Prostate gland (tissue), 2 donors: ENCODE measurements around the gene ARHGEF37. TPM values are rescaled to one million over a fixed set of nuclear protein-coding genes. Genes with fewer than 3 reads are reported as not detected.

Experiments
- DNase-seq: peaks from one replicate; pipeline ENCODE4 v3.0.0-alpha.2; 2019; ENCODE audit warnings: low spot score
- H3K27ac ChIP-seq, 2 donors: fragments of 200-600 bp; sonication (generic); 2 replicates each; pipeline ENCODE4 v1.5.1; 2017 to 2019
- H3K27me3 ChIP-seq: fragments of 200-600 bp; sonication (generic); replicated peaks from 2 replicates; pipeline ENCODE4 v1.5.1; 2019; ENCODE audit not compliant: insufficient read depth
- H3K36me3 ChIP-seq, 2 donors: fragments of 200-600 bp; sonication (generic); 1 replicate in 1 of 2; 2 replicates in 1 of 2; pipeline versions ENCODE4 v1.5.1 to v1.8.1; 2017 to 2019
- H3K4me1 ChIP-seq: fragments of 200-600 bp; sonication (generic); replicated peaks from 2 replicates; pipeline ENCODE4 v1.5.1; 2019
- H3K4me3 ChIP-seq, 2 donors: fragments of 200-600 bp; sonication (generic); 2 replicates each; pipeline ENCODE4 v1.5.1; 2017 to 2019
- H3K9me3 ChIP-seq: fragments of 200-600 bp; sonication (generic); 2 replicates; pipeline ENCODE4 v1.5.1; 2017
- POLR2A ChIP-seq: fragments of 450-650 bp; IDR thresholded peaks from one replicate; pipeline ENCODE4 v1.6.1; 2016; ENCODE audit warnings: antibody characterized with exemption, mild to moderate bottlenecking
- POLR2AphosphoS5 ChIP-seq: sonication (generic); formaldehyde crosslinking; IDR thresholded peaks from one replicate; pipeline ENCODE4 v1.6.1; 2017; ENCODE audit warnings: antibody characterized with exemption
- WGBS: methylation state at CpG from one replicate; pipeline ENCODE4 v1.1.5; 2018; 5-methylcytosine and 5-hydroxymethylcytosine counted together
- intact Hi-C: fragments of 100-400 bp; cut with DNase I; formaldehyde crosslinking; loops from one replicate; pipeline ENCODE4 v1.14.2; 2022
- total RNA-seq, 2 donors: library from RNA; depleted of rRNA; stranded (reverse); fragments of >200 nt; gene quantifications; one replicate each; pipeline ENCODE4 v1.1.0, GENCODE V29; 2016
- TF ChIP-seq, protein P1 (sequence below), 4 experiments: fragments of 200-600 bp in 2 of 4; fragments of 450-650 bp in 2 of 4; sonication (generic) in 2 of 4; IDR thresholded peaks; 1 replicate in 3 of 4; 2 replicates in 1 of 4; pipeline ENCODE4 v1.5.1; 2016 to 2019; ENCODE audit warnings: antibody characterized with exemption in 4 of 4, mild to moderate bottlenecking in 2 of 4, moderate library complexity in 2 of 4

The ARHGEF37 gene
- total RNA-seq, 2 donors from 2014 or later: 50.4 to 61.1 TPM

- H3K27ac ChIP-seq: peak overlapping the region; percentile 10 to 52
- no peak overlapping the region for H3K4me3 ChIP-seq
- no peak for DNase-seq
- H3K9me3 ChIP-seq: no peaks in the 10 kb centered on the region
- H3K4me1 ChIP-seq: peaks cover 6% of the 10 kb centered on the region
- TF ChIP-seq POLR2A: no peak
- TF ChIP-seq POLR2AphosphoS5: peak; percentile 22
- no peaks in the 10 kb centered on the region for H3K27me3 ChIP-seq
- peaks cover 0 to 10% of the 10 kb centered on the region in 2 donors for H3K36me3 ChIP-seq
- intact Hi-C loops: no loop called here
- 62% methylated on average over 5 of the region's 5 CpGs for WGBS
These were observed 30.0 kb downstream of the ARHGEF37 start for GRCh38 chr5:149611326-149611725.

DNA sequence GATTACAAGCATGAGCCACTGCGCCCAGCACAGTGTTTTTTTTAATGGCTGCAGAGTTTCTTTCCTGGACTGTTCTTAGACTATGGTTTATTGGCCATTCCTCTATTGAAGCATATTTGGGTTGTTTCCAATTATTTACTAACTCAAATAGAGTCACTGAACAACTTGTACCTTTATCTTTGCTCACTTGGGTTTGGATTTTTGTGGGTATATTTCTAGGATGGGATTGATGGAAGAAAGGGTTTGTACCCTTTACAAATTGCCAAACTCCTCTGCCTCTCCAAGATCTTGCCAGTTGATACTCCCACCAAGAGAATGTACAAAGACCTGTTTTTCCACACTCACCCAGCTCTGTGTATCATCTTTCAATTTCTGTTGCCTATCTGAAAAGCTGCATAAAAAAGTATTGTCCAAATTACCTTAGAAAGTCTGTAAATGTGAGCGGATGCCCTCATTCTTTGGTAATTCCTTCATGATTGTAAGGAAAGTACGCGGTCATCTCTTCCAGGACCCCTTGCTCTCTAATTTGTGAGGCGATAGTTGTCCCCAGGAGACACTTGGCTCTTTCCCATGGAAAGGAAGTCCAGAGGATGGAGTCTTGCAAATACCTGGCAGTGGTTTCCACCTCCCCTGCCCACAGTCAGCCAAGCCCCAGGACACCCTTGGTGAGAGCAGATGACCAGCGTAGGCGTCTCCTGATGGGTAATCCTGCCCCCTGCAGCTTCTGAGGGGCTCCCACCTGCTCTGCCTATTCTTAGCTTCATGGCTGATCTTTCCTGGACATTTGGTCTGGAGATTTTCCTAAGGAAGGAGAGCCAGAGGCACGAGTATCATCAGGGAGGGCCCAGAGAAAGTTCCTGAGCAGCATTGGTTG is 33.0 kb downstream of the ARHGEF37 start:
- Histone ChIP-seq H3K27ac (peak overlapping the region; percentile 64 to 70), H3K27me3 (no peaks in the 10 kb centered on the region), H3K36me3 (peaks cover 0 to 9% of the 10 kb centered on the region in 2 donors), H3K4me3 (no peak overlapping the region), H3K9me3 (no peaks in the 10 kb centered on the region), H3K4me1 (peaks cover 6% of the 10 kb centered on the region)
- intact Hi-C loops: no loop called here
- peak; percentile 44 for DNase-seq
- WGBS: 62% methylated on average over 8 of the region's 8 CpGs
- TF ChIP-seq, protein P1, sequence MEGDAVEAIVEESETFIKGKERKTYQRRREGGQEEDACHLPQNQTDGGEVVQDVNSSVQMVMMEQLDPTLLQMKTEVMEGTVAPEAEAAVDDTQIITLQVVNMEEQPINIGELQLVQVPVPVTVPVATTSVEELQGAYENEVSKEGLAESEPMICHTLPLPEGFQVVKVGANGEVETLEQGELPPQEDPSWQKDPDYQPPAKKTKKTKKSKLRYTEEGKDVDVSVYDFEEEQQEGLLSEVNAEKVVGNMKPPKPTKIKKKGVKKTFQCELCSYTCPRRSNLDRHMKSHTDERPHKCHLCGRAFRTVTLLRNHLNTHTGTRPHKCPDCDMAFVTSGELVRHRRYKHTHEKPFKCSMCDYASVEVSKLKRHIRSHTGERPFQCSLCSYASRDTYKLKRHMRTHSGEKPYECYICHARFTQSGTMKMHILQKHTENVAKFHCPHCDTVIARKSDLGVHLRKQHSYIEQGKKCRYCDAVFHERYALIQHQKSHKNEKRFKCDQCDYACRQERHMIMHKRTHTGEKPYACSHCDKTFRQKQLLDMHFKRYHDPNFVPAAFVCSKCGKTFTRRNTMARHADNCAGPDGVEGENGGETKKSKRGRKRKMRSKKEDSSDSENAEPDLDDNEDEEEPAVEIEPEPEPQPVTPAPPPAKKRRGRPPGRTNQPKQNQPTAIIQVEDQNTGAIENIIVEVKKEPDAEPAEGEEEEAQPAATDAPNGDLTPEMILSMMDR (IDR thresholded peaks at IDR 0.05): no peak
- TF ChIP-seq POLR2AphosphoS5: peak; percentile 73
- no peak for TF ChIP-seq POLR2A

DNA sequence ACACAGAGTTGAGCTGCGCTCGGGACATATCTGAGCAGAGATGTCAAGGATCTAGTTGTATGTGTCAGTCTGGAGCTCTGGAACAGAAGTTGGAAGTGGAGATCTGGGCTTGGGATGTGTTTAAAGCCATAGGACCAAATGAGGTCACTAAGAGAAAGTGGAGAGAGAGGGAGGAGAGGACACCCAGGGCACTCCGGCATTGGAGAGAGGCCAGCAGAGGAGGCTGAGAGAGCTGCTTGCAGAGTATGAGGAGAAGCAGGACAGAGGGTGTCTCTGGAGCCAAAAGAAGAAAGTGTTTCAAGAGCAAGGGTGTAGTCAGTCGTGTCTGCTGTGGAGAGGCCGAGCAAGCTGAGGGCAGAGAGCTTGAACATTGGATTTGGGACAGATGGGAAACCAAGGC is 34.7 kb downstream of the ARHGEF37 start:
- 53% methylated on average over 5 of the region's 5 CpGs for WGBS
- H3K27me3 ChIP-seq: no peaks in the 10 kb centered on the region
- H3K36me3 ChIP-seq: peaks cover 0 to 3% of the 10 kb centered on the region in 2 donors
- TF ChIP-seq POLR2A (no peak), POLR2AphosphoS5 (no peak)
- TF ChIP-seq, protein P1 (IDR thresholded peaks at IDR 0.05): no peak
- no peaks in the 10 kb centered on the region for H3K9me3 ChIP-seq
- no peak for DNase-seq
- H3K4me1 ChIP-seq: peaks cover 6% of the 10 kb centered on the region
- intact Hi-C loops: loop anchor here (5.0 kb wide), 1 partner anchor 174 kb away; no protein-coding TSS in a partner anchor
- H3K27ac ChIP-seq: peak overlapping the region; percentile 30 to 44
- H3K4me3 ChIP-seq: no peak overlapping the region

- peak overlapping the region; percentile 30 to 44 for H3K27ac ChIP-seq
These were observed 35.5 kb downstream of the ARHGEF37 start for GRCh38 chr5:149616727-149617285.

More at GRCh38 chr5:149616727-149617285, 35.5 kb downstream of the ARHGEF37 start:
- Histone ChIP-seq H3K27me3 (no peaks in the 10 kb centered on the region), H3K36me3 (peaks cover 5 to 6% of the 10 kb centered on the region in 2 donors), H3K4me1 (peaks cover 6% of the 10 kb centered on the region), H3K4me3 (no peak overlapping the region), H3K9me3 (no peaks in the 10 kb centered on the region)
- 64% methylated on average over 3 of the region's 3 CpGs for WGBS
- intact Hi-C loops: loop anchor here (5.0 kb wide), 1 partner anchor 175 kb away; no protein-coding TSS in a partner anchor
- TF ChIP-seq, protein P1 (IDR thresholded peaks at IDR 0.05): no peak
- TF ChIP-seq POLR2A (no peak), POLR2AphosphoS5 (no peak)
- DNase-seq: no peak
